Activated CD8-positive, alpha-beta memory T cell treated with anti-CD3 and anti-CD28 coated beads for 1 hour (primary cell): ENCODE results near the gene DNAAF5.

Experiments used
- DNase-seq, 2 donors: peaks; one replicate each; pipeline ENCODE4 v3.0.0-alpha.2; 2020; ENCODE audit warnings: low read depth in 1 of 2; ENCODE audit errors: extremely low read depth in 1 of 2

The DNAAF5 gene

DNA sequence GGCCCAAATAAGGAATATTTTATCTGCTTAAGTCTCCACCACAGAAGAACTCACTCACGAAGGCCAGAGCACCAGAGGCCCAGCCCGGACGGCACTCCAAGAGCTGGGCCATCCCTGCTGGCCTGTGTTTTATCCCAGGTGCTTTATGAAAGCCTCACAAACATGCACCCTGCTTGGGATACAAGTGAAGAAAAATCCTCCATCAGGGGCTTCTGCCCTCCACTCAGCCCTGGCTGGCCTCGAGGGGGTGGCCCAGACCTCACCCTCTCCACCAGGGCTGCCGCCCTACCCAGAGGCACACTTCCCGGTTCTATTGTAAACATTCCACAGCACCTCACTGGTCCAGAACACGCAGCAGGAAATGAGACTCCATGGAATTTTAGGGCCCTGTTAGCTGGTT is 19.8 kb upstream of the DNAAF5 start:
- no peak for DNase-seq

DNA sequence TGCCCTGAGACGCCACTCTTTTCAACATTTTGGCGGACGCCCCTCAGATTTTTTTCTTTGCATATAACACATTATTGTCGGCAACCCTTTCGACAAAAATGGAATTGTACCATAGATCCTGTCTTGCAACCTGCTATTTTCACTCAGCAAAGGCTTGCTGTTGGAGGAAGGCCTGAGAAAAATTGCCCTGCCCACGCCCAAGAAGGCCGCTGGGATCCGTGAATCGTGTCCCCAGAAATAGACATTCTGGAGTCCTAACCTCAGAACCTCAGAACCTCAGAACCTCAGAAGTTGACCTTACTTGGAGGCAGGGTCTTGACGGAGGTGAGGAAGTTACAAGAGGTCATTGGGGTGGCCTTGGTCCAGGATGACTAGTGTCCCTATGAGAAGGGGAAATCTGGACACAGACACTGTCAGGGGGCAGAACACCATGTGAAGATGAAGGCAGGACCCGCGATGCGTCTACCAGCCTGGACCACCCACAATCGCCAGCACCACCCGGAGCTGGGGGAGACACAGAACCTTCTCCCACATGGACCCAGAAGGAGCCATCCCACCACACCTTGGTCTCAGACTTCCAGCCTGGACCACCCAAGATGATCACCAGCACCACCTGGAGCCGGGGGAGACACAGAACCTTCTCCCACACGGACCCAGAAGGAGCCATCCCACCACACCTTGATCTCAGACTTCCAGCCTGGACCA is 19.1 kb upstream of the DNAAF5 start:
- DNase-seq = no peak

DNA sequence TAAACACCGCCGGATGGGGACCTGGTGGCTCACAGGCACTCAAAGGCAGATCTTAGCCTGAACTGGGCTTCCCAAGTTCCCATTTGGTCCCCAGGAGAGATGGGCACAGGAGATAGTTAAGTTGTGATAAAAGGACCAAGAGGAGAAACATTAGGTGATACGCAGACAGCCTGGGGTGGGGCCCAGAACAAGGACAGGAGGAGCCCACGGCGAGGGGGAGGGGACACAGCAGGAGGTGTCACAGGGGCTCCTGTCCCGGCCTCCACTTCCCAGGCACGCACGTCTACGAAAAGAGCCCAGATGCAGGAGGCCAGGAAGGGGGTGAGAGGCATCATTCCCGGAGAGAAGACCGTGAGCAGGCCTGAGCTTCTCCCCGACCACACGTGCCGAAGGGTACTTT is 16.3 kb upstream of the DNAAF5 start:
- DNase-seq = no peak

DNA sequence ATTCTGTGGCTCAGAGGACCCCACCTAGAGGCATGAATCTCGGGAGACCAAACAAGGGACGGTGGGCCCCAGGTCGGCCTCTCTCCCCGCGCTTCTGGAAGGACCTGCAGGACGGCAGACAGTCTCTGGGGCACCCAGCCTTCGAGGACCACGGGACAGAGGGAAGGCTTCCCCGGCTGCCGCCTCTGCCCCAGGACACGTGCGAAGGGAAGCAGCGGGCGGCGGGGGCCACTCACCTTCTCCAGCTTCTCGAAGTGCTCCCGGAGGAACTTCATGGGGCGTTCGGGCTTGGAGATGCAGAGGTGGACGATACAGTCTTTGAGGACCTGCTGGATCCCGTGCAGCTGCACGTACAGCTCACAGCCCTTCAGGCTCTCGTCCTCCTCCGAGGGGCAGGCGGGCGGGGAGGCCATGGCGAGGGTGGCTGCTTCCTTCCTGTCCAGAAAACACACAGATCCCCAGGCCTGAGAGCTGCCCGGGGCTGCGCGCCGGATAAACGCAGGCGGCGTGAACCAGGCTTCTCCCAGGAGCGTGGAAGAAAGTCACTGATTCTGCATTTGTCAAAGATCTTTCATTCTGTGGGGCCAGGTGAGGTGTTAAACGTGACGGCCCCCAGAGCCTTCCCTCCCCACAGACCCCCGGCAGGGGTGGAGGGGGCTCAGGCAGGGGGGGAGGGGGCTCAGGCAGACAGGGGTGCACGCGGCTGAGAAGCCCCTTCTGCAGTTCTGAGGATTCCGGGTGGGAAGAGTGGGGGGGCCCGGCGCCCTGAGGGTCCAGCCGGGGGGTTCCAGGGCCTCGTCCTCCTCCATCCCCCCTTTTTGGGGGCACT is 15.2 kb upstream of the DNAAF5 start:
- no peak for DNase-seq

DNA sequence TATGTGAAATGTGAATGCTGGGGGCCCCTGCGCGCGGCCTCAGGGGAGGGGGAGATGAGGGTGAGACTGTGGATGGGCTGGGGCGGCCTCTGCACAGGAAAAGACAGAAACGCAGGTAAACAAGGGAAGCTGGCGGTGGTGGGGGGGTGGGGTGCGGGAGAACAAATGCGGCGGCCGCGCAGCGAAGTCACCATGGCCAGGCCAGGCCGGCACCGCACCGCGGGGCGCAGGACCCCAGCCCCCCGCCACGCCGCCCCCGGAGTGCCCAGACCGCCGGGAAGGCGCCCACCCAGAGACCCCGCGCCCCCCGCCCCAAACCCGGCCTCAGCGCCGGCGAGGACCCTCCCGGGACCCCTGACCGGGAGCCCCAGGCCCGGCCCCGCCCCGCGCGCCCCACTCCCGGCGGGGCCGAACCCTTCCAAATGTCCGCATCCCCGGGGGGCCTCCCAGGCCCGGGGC is 14.5 kb upstream of the DNAAF5 start:
- no peak for DNase-seq

DNA sequence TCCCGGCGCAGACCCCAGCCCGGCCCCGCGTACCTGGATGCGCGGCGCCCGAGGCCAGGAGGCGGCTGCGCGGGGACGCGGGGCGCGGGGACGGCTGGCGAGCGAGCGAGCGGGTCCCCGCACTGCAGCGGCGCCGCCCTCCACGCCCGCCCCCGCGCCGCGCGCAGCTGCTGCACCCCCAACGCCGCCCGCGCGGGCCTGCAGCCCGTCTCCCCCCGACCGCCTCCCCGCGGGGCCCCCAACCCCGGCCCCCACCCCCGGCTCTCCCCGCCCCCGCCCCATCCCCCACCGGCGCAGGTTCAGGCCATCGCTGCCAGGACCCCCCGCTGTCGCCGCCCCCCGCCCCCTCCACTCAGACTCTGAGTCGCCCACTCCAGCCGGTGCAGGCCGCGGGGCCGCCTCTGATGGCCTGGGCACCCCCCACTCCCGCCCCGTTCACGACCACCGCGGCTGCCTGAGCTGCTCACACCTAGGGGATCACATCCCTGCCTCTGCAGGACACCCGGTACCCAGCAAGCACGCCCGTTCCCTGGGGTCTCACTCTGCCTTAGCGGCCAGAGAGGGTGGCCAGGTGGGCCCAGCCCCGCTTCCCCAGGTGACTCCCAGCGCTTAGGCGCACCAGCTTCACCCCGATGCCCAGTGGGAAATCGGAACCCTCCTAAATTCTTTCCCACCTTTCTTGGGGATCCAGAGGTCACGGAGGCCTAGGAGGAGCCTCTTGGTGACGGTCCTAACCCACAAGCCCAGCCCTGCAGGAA is 13.9 kb upstream of the DNAAF5 start:
- no peak for DNase-seq

DNA sequence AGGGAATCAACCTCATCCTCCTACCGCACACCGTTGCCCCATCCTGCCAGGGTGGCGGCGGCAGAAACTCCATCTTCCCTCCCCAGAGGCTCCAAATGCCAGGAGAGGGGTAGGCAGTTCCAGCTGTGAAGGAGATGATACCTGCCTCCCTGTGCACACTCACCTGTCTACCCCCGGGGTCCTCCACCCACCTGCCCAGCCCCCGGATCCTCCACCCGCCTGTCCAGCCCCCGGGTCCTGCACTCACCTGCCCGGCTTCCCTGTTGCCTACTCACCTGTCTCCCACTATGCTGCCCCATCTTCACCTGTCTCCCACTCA is 13.4 kb upstream of the DNAAF5 start:
- DNase-seq = no peak

DNA sequence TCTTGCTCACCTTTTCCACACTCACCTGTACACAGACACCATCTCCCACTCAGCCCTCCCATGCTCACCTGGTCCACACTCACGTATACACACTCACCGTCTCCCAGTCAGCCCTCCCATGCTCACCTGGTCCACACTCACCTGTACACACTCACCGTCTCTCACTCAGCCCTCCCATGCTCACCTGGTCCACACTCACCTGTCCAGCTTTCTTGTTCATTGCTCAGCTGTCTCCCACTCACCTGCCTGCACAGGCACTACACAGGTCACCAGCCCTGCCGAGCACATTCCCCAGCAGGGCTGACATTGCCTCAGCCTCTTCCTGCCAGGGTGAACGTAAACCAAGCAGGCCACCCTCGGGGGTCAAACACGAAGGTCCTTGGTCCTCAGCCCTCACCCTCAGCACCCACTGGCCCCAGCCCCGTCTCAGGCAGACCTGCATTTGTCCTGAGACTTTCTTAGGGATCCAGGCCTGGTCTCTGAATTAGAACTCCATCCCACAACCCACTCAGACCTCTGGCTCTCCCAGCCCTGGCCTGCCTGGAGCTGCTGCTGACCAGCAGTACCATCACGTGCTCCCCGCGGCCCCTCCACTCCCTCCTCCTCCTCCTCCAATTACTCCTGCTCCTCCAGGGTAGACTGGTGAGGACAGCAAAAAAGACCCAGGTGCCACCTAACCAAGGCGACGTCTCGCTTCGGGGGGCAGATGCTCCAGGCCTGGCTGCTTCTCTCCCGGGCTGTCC is 12.8 kb upstream of the DNAAF5 start:
- no peak for DNase-seq

DNA sequence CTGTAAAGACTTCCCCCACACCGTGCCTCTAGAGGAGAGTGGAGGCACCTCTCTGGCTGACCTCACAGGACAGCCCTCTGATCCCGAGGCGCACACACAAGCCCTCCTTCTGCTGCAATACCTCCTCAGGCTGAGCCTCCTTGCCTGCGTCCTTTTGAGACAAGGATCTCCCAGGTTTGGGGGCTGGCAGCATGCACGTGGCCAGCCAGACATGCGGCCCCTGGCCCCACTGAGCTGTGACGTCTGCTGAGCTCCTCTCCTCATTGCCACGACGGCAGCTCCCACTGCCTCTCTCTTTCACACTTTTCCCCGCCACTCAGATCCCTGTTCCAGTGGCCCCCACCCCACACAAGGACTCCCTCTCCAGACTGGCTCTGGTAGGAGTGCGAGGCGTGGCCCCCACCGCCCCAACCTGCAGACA is 12.2 kb upstream of the DNAAF5 start:
- no peak for DNase-seq

DNA sequence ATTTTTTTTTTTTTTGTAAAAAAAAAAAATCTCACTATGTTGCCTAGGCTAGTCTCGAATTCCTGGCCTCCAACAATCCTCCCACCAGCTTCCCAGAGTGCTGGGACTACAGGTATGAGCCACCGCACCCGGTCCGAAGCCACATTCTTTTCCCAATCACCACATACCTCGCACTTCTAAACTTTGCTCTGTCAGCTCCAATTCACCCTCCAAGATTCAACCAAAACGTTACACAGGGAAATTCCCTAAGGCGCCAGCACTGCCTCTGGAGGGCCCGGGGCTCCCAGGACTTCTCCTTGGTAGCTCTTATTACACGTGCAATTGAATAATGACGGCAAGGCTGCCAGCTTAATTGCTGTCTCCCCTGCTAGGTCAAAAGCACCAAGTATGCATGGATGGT is 10.3 kb upstream of the DNAAF5 start:
- no peak for DNase-seq

DNA sequence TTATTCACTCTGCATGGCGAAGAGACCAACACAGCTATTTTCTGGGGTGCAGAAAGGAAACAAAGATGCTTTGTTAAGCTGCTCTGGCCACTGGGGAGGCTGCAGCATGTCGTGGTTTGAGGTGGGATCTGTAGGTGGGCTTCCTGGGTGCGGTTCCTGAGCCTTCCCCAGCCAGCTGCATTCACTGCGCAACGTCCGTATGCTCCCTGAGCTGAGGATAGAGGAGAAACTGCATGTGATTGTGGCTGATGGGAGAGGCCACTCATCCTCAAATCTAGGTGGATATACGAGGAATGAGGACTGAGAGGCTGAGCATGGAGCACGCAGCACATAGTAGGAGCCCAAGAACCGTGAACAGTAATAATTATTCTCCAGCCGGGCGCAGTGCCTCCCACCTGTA is 9.9 kb upstream of the DNAAF5 start:
- DNase-seq = no peak

DNA sequence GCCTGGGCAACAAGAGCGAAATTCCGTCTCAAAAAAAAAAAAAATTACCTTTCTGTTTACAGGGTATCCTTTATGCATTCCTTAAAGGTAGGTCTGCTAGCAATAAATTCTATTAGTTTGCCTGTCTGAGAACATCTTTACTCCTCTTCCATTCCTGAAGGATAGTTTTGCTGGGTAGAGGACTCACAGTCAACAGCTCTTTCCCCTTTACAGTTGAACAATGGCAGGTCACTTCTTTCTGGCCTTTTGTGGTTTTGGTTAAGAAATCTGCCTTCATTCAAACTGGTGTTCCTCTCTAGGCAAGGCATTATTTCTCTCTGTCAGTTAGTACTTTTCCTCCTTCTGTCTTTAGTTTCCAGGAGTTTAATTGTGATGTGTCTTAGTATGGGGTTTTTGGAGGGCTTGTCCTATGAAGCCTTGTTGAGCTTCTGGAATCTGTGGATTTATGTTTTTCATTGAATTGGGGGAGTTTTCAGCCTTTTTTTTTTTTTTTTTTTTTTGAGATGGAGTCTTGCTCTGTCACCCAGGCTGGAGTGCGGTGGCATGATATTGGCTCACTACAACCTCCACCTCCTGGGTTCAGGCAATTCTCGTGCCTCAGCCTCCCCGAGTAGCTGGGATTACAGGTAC is 4.8 kb upstream of the DNAAF5 start:
- DNase-seq = no peak

DNA sequence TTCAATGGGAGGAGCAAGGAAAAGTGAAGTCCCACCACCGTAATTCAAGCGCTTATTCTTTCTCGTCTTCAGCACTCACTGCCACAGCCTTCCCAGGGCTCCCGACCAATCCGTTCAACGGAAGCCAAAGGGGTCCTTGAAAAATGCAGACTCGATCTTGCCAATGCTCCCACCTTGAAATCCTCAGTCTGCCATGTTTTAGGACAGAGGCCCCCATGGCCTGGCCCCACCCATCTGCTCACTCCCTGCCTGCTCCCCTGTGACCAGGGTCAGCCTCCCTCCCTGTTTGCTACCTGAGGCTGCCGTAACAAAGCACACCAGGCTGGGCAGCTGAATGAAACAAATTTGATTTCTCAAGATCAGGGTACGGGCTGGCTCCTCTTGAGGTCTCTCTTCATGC is 3.0 kb upstream of the DNAAF5 start:
- DNase-seq = no peak

DNA sequence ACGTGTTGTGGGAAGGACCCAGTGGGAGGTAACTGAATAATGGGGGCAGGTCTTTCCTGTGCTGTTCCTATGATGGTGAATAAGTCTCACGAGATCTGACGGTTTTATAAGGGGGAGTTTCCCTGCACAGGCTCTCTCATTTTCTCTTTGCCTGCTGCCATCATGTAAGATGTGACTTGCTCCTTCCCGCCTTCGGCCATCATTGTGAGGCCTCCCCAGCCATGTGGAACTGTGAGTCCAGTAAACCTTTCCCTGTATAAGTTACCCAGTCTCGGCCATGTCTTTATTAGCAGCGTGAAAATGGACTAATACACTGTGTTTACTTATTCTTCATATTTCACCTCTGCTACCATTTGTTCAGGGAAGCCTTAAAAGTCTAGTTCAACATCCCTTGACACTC is 2.2 kb upstream of the DNAAF5 start:
- DNase-seq = no peak

DNA sequence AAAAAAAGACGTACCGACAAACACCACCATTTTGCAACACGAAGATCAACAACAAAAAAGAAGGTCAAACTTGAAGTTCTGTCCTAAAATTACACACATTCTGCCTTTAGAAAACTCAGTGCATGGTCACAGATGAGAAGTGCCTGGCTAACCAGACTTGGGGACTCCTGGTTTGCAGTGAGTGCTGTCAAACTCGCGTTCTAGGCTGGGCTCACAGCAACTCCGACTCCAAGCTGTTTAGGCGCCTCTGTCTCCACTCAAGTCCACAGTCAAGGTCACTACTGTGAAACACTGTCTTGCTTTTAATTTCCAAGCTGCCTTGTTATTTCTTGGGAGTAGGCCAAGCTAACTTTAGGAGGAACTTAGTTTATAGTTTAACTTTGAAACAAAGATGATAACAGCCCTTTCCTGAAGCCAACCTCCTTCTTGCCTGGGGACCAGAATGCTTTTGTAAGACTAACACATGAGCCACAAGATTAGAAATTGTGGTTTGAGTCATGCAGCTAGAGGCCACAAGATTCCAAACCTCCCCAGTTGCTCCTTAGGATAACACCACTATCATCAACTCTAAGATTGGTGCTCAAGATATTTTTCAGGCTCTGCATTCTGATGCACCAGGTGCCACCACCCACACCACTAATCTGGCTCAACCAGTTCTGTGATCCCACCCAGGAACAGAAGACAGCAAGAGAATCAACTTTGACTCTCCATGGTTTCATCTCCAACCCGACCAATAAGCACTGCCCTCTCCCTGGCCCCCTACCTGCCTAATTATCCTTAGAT is 1.1 kb upstream of the DNAAF5 start:
- no peak for DNase-seq

DNA sequence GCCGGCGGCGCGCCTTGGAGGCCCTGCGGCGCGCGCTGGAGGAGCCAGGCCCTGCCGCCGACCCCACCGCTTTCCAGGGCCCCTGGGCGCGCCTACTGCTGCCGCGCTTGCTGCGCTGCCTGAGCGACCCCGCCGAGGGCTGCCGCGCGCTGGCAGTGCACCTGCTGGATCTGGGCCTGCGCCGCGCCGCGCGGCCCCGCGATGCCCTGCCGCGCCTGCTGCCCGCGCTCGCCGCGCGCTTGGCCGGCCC is 280 bp downstream of the DNAAF5 start:
- DNase-seq = no peak

DNA sequence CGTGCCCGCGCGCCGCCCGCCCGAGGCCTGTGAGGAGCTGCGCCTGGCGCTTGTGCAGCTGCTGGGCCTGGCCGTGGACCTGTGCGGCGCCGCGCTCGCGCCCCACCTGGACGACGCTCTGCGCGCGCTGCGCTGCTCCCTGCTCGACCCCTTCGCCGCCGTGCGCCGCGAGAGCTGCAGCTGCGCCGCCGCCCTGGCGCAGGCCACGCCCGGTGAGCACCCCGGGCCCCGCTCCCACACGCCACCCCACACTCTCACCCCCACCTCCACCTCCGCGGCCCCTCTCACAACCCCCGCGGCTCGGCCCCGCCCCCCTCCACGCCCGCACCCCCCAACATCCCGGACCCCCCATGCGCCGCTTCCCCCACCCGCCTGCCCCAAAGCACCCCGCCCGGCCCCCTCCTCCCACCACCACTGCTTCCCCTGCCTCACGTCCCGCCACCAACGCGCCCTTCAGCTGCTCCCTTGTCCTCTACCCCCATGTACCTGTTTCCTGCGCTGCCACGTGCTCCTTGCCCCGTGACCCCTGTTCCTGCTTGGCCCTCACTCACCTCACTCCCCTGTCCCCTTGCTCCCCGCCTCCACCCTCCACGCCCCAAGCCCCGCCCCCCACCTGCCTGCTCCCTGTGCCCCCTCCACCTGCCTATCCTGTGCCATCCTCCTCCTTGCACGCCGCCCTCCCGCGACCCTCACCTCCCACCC is 756 bp downstream of the DNAAF5 start, which contains the start of gene PRKAR1B:
TSS of gene PRKAR1B (minus strand) at position 178 of the 702 bp plus-strand sequence. CDS start 15,776 bp downstream, outside the sequence.
- peak in 1 of 2 donors; percentile 8 for DNase-seq

DNA sequence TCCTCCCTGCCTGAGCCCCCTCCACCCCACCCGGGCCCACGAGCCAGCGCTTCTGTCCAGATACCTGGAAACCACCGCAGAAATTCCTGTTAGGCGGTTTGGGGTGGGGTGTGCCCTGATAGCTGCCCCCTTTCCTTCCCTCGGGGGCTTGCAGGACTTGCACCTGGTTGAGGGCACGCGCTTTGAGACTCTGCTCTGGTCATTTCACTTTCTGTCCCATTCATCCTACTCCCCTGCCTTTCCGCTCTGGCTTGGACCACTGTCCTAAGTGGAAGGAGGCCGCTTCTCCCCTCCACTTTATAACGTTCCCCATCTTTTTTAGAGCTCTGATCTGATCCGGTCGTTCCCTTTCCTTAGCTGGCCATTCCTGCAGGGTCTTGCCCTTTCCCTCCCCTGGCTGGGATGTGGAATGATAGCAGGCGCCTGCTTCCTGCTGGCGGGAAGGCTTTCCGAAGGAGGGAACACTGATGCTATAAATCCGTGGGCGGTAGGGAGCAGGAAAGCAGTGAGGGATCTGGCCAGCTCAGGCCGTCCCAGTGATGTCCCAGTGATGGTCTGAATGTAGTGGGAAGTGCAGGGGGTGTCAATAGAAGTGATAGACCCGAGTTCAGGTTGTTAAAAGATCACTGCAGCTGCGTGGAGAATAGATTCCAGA is 1.4 kb downstream of the DNAAF5 start:
- DNase-seq = no peak

DNA sequence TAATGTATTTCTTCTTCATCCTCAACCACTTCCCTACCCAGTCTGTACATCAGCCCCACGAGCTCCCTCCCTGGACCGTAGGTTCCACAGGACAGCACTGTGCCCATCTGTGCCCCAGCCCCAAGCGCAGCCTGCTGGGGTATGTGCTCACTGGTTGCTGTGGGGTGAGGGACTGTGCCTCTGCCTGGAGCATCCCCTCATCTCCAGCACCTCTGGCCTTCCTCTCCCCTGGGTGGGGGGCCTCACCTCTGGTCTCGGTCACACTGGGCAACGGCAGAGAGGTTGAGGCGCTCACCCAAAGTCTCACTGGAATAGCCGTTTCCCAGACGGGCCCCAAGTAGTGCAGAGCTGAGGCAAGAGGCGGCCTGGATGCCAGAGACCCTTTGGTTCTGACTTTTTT is 2.1 kb downstream of the DNAAF5 start:
- no peak for DNase-seq
